NCI-H1694 treated with DMSO at 0.1 percent for 48 hours (cell line): ENCODE data around the gene KCTD21.

Source experiments
- DNase-seq: peaks from one replicate; lab custom pipeline; 2025; lab: John Stamatoyannopoulos, UW

Gene KCTD21

DNA sequence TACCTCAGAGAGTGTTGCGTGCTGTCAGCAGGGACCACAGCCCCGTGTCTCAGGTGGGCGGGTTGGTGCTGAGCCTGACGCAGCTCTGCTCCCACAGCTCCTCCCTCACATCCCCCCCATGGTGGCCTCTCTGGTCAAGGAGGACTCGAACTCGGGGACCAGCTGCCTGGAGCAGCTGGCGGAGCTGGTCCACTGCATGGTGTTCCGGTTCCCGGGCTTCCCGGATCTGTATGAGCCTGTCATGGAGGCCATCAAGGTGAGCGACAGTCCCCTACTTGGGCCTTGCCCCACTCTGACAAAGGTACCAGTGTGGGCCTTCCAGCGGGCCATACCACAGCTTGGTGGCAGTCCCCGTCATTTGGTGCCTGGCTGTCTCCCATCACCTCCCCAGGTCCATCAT lies 12.1 kb upstream of the KCTD21 start:
- no peak for DNase-seq

DNA sequence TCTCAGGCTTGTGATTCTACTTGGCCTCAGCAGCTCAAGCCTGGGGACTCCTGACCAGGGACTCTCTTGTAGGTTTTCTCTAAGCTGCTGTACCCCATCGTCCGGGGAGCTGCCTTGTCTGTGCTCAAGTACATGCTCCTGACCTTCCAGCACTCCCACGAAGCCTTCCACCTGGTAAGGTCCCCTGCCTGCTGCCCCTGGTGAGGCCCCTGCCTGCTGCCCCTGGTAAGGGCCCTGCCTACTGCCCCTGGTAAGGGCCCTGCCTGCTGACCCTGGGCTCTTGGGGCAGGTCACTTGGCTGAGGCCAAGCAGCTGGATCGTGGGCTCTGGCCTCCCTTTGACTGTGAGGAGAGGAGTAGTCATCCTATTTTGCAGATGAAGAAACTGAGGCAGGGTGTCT lies 11.6 kb upstream of the KCTD21 start:
- no peak for DNase-seq

DNA sequence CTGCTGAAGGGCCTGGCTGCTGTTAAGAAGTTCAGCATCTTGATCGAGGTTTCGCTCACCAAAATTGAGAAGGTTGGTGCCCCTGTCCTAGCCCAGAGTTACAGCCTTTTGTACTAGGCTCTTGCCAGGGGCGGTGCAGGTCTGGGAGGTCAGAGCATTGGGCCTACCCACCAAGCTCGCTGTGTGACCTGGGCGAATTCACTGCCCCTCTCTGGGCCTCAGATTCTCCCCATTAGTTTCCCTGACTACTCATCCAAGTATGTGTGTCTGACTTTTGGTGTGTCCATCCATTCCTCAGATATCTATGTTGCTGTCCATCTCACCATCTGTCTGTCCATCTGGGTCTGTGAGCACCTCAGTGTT lies 11.2 kb upstream of the KCTD21 start:
- no peak for DNase-seq

- DNase-seq = no peak
Measured at GRCh38 chr11:78199015-78199652, 10.7 kb upstream of the KCTD21 start.

DNA sequence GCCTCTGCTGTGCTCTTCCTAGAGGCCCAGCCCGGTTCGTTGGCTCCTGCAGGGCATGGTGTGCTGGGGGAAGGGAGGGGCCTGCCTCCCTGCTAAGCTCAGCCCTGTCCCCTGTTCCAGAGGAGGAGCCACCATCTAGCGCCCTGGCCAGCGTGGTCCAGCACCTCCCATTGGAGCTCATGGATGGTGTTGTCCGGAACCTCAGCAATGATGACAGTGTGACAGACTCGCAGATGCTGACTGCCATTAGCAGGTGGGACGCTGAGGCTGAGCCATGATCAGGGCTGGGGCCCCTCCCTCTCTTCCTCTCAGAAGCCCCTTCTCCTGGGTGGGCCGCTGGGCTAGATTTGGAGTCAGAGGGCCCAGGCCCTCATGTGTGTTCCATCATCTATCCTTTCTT lies 9.4 kb upstream of the KCTD21 start:
- DNase-seq = no peak

DNA sequence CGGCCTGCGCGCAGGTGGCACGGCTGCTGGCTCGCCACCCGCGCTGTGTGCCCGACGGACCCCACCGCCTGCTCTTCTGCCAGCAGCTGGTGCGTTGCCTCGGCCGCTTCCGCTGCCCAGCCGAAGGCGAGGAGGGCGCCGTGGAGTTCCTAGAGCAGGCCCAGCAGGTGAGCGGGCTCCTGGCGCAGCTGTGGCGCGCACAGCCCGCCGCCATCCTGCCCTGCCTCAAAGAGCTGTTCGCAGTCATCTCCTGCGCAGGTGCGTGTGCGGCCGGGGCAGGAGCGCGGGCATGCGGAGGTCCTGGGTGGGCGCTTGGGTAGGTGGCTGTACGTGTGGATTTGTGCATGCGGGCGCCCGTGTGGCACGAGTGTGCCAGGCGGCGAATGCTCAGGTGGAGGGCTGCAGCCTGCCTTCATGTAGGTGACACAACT lies 8.2 kb upstream of the KCTD21 start:
- DNase-seq = no peak

DNA sequence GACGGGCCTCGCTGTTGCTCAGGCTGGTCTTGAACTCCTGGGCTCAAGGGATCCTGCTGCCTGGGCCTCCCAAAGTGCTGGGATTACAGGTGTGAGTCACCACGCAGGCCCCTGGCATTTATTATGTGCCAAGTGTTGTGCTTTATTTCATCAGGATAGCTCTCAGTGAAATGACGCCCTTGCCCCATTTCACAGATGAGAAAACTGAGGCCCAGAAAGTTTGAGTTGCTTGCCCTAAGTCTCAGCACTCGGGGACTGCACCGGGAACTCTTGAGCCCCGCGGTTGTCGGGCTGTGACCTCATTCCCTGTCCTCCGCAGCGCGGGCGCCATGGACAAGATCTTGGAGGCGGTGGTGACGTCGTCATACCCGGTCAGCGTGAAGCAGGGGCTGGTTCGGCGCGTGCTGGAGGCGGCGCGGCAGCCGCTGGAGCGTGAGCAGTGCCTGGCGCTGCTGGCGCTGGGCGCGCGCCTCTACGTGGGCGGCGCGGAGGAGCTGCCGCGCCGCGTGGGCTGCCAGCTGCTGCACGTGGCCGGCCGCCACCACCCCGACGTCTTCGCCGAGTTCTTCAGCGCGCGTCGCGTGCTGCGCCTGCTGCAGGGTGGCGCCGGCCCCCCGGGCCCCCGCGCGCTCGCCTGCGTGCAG lies 7.6 kb upstream of the KCTD21 start:
- no peak for DNase-seq

DNA sequence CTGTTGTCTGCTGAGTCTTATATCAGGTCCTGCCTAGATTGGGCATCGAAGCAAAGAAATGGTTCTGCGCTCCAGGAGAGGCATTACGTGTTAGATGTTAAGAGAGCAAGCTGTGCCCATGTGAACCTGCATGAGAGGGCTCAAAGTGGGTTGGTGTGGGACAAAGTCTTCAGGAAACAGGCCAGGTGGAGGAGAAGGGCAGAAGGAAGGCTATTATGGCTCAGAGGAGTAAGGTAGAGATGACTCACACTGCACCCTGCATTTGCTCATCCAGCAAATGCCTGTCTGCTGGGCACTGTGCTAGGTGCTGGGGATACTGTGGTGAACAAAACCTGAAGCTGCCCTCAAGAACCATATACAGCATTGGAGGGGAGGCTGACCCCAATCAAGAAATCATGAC lies 6.1 kb upstream of the KCTD21 start:
- DNase-seq = no peak

DNA sequence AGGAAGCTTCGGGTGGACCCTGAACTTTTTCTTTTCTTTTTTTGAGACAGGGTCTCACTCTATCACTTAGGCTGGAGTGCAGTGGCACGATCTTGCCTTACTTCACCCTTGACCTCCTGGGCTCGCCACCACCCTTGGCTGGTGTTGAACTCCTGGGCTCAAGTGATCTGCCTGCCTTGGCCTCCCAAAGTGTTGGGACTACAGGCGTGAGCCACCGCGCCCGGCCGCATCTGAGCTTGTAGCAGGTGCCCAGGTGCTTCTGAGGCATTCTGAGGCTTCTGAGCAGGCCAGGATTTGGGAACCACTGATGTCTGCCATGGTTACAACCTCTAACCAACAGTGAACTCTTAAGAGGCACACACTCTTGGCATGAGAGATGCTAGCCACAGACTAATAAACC lies 5.4 kb upstream of the KCTD21 start:
- no peak for DNase-seq

- no peak for DNase-seq
Measured at GRCh38 chr11:78192911-78193351, 4.5 kb upstream of the KCTD21 start.

DNA sequence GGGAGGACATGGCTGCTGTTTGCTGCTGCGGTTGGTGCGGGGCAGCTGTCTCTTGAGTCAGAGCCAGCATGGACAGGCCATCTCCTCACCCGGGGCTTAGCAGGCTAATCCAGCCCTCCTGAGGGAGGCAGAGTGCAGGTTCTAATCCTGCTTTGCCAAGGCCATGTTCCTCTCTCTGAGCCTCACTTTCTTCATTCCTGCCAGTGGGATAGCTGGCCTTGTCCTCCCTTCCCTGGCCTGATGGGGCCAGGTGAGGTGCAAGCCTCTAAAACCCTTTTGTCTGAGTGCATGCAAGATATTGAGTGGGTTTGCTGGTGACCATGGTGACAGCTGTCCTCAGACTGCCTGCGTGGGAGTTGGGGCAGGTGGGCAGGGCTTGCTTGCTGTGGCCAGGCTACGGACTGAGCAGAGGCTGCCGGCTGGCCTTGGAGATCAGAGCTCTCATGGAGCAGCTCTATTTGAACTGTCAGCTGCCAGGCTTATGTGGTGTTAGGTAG lies 3.8 kb upstream of the KCTD21 start:
- DNase-seq = no peak

- no peak for DNase-seq
Measured at GRCh38 chr11:78190871-78191538, 2.6 kb upstream of the KCTD21 start.

- no peak for DNase-seq
Measured at GRCh38 chr11:78190374-78190773, 1.9 kb upstream of the KCTD21 start.

DNA sequence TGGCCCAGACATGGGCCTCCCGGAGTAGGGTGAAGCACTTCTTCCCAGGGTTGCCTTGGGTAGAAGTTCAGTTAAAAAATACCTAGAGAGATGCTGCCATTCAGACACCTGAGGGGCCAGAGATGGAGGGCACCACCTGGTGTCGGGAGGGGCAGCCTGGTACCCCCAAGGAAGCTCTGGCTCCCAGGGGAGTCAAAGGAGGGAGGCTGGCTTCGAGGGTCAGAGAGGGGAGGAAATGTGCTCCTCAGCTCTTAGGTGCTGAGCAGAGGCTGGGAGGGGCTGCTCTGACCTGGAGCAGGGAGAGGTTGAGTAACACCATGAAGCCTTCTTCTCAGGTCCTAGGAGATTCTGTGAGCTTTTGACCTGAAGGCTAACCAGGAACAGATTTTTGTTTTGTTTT lies 1.4 kb upstream of the KCTD21 start:
- DNase-seq = no peak

DNA sequence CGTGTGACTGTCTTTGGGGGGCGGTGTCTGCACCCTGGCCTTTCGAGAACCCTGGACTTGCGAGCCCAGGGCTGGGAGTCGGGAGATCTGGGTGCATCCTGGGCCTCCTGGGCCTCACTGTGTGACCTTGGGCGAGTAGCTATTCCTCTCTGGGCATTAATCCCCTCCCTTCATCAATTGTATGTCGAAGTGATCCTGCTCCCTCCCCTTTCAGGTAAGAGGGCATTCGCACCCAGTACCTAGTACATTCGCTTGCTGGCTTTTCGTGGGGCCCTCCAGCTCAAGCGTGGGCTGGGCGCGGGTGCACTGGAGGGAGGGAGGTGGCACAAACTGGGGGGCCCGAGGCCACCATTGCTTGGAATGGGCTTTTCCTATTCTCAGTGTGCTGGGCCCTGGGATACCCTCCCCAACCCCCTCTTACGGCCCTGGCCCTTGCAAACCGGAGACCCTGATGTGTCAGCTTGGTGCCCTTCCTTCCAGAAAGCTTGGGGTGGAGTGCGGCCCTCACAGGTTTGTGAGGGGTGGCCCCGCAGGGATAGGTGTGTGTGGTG lies 823 bp upstream of the KCTD21 start:
- no peak for DNase-seq

DNA sequence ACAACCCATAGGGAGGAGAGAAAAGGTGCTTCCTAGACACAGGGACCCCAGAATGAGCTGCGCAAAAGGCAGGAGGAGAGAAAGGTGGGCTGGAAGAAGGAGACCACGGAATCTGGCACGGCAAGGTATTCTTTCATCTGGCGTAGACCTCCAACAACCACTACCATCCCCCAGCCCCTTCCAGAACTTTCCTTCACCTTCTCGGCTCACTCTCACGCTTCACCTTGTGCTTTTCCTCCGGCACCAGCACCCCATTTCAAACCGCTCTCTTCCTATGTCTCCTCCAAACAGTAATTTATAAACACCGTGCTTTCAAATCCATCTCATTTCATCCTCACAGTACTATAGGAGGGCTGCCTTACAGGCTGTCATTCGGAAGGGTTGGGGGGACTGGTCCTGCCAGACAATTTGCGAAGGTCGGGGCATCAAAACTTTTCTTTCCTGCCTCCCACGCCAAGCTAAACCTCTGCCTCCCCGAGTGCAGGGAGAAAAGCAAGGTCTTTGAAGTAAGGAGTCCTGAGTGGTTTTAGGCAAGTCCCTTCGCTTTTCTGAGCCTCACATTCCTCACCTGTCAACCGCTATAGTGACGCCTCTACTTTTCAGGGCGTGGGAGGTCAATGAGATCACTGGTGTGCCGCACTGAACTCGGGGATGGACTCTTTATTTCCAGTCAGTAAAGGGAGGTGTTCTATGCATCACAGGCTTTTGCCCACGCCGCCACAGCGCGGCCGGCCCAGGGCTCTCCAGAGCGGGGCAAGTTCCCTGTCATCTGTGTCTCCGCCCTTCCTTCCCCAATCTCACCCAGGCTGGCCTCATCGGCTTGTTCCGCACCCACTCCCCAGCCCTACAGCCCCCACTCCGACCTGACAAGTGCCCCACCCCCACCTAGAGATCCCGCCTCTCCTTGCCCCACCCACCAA lies 800 bp downstream of the KCTD21 start:
- no peak for DNase-seq

GRCh38 chr11:78181185-78181584 lies 7.2 kb downstream of the KCTD21 start:
- no peak for DNase-seq

DNA sequence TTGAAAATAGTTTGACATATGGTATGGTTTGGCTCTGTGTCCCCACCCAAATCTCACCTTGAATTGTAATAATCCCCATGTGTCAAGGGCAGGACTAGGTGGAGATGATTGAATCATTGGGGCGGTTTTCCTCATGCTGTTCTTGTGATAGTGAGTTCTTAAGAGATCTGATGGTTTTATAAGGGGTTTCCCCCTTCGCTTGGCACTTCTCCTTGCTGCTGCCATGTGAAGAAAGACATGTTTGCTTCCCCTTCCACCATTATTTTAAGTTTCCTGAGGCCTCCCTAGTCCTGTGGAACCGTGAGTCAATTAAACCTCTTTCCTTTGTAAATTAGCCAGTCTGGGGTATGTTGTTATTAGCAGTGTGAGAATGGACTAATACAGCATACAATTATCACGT lies 7.7 kb downstream of the KCTD21 start:
- no peak for DNase-seq

DNA sequence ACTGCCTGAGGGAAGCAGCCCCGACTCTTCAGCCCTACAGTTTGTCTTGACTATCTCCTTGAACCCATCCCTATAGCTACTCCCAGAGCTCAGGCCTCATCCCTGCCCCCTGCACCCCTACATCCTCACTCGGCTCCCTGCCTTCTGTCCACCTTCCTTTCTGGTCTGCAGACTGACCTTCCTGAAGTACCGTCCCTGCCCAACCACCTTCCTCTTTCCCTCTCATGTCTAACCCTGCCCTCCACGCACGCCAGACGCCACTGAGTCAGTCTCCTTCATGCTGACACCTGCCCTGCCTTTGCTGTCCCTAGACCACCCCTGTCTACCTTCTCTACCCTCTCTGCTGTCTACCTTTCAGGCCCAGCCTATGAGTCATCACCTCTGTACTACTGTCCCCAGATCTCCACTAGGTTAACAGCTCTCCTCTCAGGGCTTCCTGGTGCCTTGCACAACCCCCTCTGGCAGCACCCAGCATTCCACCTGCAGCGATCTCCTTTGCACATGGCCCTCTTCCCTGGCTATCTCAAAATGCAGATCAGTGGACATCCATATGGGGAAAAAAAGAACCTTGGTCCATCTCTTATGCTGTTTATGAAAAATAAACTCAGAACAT lies 8.9 kb downstream of the KCTD21 start:
- no peak for DNase-seq

DNA sequence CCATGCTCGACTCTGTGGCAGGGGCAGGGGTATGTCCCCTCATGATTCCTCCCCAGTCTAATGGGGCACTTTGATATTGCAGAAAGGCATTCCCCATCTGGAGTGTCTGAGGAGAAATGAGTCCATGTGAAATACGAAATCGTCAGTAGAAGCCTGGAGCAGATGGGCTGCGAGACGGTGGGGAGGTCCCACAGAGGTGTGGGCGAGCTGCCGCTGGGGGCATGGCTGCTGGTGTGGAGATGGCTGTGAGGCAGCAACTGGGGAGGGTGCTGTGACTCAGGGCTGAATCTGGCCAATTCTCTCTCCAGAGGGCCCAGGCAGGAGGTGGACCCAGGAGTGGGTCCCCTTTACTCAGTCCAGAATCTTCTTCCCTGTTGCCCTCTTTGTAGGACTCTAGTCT lies 11.2 kb downstream of the KCTD21 start:
- DNase-seq = no peak

DNA sequence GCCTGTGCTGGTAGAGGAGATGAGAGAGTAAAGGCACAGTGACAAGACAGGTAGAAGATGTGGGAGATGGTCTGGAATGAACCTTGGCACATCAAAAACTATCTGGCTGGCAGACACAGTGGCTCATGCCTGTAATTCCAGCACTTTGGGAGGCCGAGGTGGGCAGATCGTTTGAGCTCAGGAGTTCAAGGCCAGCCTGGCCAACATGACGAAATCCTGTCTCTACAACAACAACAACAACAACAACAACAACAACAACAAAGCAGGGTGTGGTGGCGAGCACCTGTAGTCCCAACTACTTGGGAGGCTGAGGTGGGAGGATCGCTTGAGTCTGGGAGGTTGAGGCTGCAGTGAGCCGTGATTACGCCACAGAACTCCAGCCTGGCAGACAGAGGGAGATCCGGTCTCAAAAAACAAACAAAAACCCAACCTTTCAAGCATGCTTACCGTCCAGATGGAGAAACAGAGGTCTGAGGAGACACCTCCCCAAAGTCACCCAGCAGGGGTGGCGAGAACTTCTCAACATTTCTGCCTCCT lies 11.8 kb downstream of the KCTD21 start:
- DNase-seq = no peak
